Skin epidermis (tissue), 12 donors: ENCODE results near the gene CFAP97D2.
A peak's percentile ranks its signal among the peaks of the same experiment; 100 is the strongest.
"Not testable (repeated sequence)": the region's sequence is repeated elsewhere in the genome, so short reads cannot be mapped to it uniquely, and the experiment has no call there.

Source experiments
- H3K27ac ChIP-seq, 21 experiments: fragments of 200-600 bp; sonication (generic) in 11 of 21; one replicate each; pipeline ENCODE4 v1.5.0; 2020; ENCODE audit warnings: mild to moderate bottlenecking in 3 of 21, inconsistent platforms in 2 of 21, moderate library complexity in 2 of 21
- H3K4me3 ChIP-seq, 7 experiments: fragments of 200-600 bp; sonication (generic) in 2 of 7; one replicate each; pipeline ENCODE4 v1.5.0; 2020; ENCODE audit warnings: inconsistent platforms in 2 of 7, mild to moderate bottlenecking in 2 of 7, moderate library complexity in 1 of 7

Gene CFAP97D2

DNA sequence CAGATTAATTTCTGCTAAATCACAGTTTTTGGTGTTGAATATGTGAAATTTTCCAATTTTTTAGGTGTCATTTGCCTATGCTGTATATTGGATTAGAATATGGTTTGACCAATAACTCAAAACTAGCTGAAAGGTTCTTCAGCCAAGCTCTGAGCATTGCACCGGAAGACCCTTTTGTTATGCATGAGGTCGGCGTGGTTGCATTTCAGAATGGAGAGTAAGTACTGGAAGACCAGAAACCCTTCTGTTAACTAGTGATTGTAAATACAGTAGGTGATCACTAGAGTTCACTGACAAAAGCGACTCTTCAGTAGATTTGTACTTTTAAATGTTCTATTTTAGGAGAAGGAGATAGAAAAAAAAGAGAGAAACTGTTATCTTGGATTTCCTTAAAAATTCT, 78.0 kb downstream of the CFAP97D2 start:
- no peak overlapping the region for H3K27ac ChIP-seq
- H3K4me3 ChIP-seq: no peak overlapping the region

DNA sequence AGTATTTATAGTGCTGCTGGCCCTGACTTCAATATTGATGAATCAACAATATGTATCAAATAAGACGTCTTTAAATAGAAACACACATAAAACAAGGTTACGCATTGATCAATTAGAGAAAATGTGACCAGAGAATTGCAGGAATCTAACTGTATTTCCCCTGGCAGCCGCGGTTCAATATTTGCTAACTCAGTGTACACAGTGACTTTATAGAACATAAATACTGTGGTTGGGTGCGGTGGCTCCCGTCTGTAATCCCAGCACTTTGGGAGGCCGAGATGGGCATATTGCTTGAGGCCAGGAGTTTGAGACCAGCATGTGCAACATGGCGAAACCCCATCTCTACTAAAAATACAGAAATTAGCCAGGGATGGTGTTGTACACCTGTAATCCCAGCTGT, 79.5 kb downstream of the CFAP97D2 start:
- Histone ChIP-seq H3K27ac (no peak overlapping the region), H3K4me3 (no peak overlapping the region)

- no peak overlapping the region for H3K27ac ChIP-seq
- no peak overlapping the region for H3K4me3 ChIP-seq
Measured at GRCh38 chr13:114259374-114259773, 80.3 kb downstream of the CFAP97D2 start.

DNA sequence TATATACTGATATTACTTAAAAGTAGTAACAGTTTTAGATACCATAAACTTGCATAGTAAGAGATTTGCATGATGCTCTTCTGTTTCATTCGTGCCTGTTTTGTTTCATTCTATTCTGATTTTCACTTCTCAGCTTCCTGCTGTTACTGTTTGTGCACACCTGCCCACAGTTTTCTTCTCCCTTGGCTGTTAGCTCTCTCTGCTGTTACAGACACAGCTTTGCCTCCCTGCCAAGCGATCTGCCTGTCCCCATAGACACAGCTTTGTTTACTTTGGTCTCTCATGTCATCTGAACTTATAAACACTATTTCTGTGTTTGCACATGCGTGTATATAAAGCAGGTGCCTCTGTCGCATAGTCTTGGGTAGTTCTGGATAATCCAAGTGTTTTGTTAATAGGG, 80.9 kb downstream of the CFAP97D2 start:
- Histone ChIP-seq H3K4me3 (no peak overlapping the region), H3K27ac (no peak overlapping the region)

GRCh38 chr13:114260814-114261213, 81.8 kb downstream of the CFAP97D2 start:
- Histone ChIP-seq H3K27ac (no peak overlapping the region), H3K4me3 (no peak overlapping the region)

GRCh38 chr13:114261328-114261965, 82.4 kb downstream of the CFAP97D2 start:
- Histone ChIP-seq H3K27ac (no peak overlapping the region), H3K4me3 (no peak overlapping the region)

- Histone ChIP-seq H3K27ac (peak overlapping the region in 2 of 21 experiments; percentile 27 to 37), H3K4me3 (no peak overlapping the region)
Measured at GRCh38 chr13:114263578-114263977, 84.5 kb downstream of the CFAP97D2 start.

DNA sequence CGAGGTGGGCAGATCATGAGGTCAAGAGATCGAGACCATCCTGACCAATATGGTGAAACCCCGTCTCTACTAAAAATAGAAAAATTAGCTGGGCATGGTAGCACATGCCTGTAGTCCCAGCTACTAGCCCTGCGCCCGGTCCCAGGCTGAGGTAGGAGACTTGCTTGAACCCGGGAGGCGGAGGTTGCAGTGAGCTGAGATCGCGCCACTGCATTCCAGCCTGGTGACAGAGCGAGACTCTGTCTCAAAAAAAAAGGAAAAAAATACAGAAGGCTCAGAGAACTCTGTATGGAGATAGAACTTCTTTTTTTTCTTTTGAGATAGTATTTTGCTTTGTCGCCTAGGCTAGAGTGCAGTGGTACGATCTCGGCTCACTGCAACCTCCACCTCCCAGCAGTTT, 85.3 kb downstream of the CFAP97D2 start:
- H3K4me3 ChIP-seq: not testable (repeated sequence)
- peak overlapping the region in 4 of 21 experiments; percentile 3 to 52 (median 39) for H3K27ac ChIP-seq

DNA sequence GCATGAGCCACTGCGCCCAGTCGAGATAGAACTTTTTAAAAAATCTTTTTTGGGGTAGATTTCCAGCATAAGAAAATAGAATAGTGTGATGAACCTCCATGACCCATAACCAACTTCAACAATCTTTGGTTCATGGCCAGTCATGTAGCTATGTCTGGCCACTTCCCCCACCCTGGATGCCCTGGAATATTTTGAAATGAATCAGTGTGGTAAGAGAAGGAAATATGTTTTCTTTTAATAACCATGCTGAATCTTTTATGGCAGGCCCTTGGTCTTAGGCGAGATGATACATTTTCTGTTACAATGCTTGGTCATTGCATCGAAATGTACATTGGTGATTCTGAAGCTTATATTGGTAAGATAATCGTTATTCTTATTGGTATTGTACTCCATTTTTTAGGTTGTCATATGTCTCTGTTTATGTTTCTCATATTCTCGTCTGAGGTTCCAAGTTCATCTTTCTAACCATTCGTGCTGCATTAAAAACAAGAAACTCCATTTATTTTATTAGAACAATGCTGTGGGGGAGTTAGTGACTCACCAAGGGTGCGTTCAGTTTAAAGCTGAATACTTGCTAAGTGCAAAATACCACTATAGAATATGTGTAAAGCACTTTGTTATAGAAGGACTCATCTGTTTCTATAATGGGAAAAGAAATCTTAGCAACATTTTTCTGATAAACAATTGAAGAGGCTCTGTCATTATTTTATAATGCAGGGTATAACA, 86.0 kb downstream of the CFAP97D2 start:
- Histone ChIP-seq H3K27ac (peak overlapping the region in 3 of 21 experiments; percentile 3 to 41 (median 17)), H3K4me3 (no peak overlapping the region)

DNA sequence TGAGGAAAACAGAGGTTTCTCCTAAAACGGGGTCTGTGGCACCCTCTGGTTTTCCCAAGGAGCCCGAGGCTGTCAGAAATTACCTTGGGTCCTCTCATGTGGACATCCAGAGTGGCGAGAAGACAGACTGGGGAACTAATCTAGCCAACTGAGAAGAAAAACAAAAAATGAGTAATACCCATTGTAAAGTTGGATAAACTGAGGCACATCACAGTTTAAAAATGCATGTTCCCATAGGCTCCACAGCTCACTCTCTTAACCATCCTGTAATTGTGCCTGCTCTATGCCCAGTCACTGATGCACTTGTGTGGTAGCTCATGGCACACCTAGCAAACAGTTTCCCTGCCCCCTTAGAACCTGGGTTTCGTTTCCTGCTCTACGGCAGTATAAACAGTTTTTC, 87.2 kb downstream of the CFAP97D2 start:
- H3K4me3 ChIP-seq: no peak overlapping the region
- H3K27ac ChIP-seq: peak overlapping the region in 3 of 21 experiments; percentile 6 to 41 (median 17)

GRCh38 chr13:114268344-114269280, 89.6 kb downstream of the CFAP97D2 start:
- H3K27ac ChIP-seq: peak overlapping the region in 2 of 21 experiments; percentile 6 to 46
- no peak overlapping the region for H3K4me3 ChIP-seq

DNA sequence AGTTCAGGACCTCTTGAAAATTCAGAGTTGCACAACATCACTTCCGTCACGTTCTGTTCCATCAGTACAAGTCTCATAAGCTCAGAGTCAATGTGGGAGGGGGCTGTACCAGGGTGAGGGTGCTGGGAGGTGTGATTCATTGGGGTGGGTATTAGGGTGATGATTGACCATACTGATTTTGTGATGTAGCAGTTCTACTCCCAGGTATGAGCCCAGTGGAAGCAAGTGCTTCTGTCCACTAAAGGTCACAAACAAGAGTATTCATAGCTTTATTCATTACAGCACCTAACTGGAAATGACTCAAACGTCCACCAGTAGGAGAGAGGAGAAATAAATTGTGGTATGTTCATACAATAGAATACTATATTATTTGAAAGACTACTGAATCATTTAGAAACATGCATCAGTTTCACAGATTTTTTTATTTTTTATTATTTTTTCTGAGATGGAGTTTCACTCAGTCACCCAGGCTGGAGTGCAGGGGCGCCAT, 90.3 kb downstream of the CFAP97D2 start:
- Histone ChIP-seq H3K27ac (no peak overlapping the region), H3K4me3 (no peak overlapping the region)
